Stimulated activated naive CD4-positive, alpha-beta T cell treated with Interleukin-2 at 50 U/mL for 16 hours (primary cell): ENCODE data around the gene SPAG16.
"Not testable (repeated sequence)": the region's sequence is repeated elsewhere in the genome, so short reads cannot be mapped to it uniquely, and the experiment has no call there.

Experiments used
- DNase-seq: peaks from one replicate; lab custom pipeline; 2025; lab: John Stamatoyannopoulos, UW

Gene SPAG16

GRCh38 chr2:213551526-213551925, 267.3 kb downstream of the SPAG16 start:
- DNase-seq, result no peak

GRCh38 chr2:213559053-213559452, 274.8 kb downstream of the SPAG16 start:
- DNase-seq, result no peak

GRCh38 chr2:213561759-213562158, 277.5 kb downstream of the SPAG16 start:
- no peak for DNase-seq

- DNase-seq, result no peak
Measured at GRCh38 chr2:213562539-213563180, 278.4 kb downstream of the SPAG16 start.

- no peak for DNase-seq
Measured at GRCh38 chr2:213566846-213567245, 282.6 kb downstream of the SPAG16 start.

- no peak for DNase-seq
Measured at GRCh38 chr2:213609570-213610170, 325.4 kb downstream of the SPAG16 start.

GRCh38 chr2:213627054-213627710, 342.9 kb downstream of the SPAG16 start:
- no peak for DNase-seq

- DNase-seq, result no peak
Measured at GRCh38 chr2:213627835-213628460, 343.7 kb downstream of the SPAG16 start.

GRCh38 chr2:213640738-213641425, 356.6 kb downstream of the SPAG16 start:
- DNase-seq, result no peak

GRCh38 chr2:213644926-213645325, 360.7 kb downstream of the SPAG16 start:
- DNase-seq, result no peak

- no peak for DNase-seq
Measured at GRCh38 chr2:213649176-213649575, 364.9 kb downstream of the SPAG16 start.

GRCh38 chr2:213664817-213665216, 380.6 kb downstream of the SPAG16 start:
- no peak for DNase-seq

- DNase-seq, result no peak
Measured at GRCh38 chr2:213669657-213670056, 385.4 kb downstream of the SPAG16 start.

GRCh38 chr2:213678437-213679218, 394.4 kb downstream of the SPAG16 start:
- DNase-seq, result no peak

- DNase-seq, result no peak
Measured at GRCh38 chr2:213679894-213680293, 395.6 kb downstream of the SPAG16 start.

- no peak for DNase-seq
Measured at GRCh38 chr2:213682276-213682675, 398.0 kb downstream of the SPAG16 start.

- DNase-seq, result no peak
Measured at GRCh38 chr2:213688133-213688532, 403.9 kb downstream of the SPAG16 start.

GRCh38 chr2:213688825-213689224, 404.6 kb downstream of the SPAG16 start:
- not testable (repeated sequence) for DNase-seq

- no peak for DNase-seq
Measured at GRCh38 chr2:213689585-213689984, 405.3 kb downstream of the SPAG16 start.

- no peak for DNase-seq
Measured at GRCh38 chr2:213691351-213691750, 407.1 kb downstream of the SPAG16 start.

- no peak for DNase-seq
Measured at GRCh38 chr2:213696442-213696841, 412.2 kb downstream of the SPAG16 start.

GRCh38 chr2:213701365-213701764, 417.1 kb downstream of the SPAG16 start:
- DNase-seq, result not testable (repeated sequence)
